ENCODE results near the gene TEX9.
"Not testable (repeated sequence)": the region's sequence is repeated elsewhere in the genome, so short reads cannot be mapped to it uniquely, and the experiment has no call there.

TEX9 gene

GRCh38 chr15:56367156-56367555, 1.9 kb downstream of the TEX9 start:
- no peak for DNase-seq

- DNase-seq = no peak
Measured at GRCh38 chr15:56369234-56369633, 4.0 kb downstream of the TEX9 start.

- no peak for DNase-seq
Measured at GRCh38 chr15:56371495-56372147, 6.4 kb downstream of the TEX9 start.

- DNase-seq = not testable (repeated sequence)
Measured at GRCh38 chr15:56374693-56375092, 9.5 kb downstream of the TEX9 start.

- not testable (repeated sequence) for DNase-seq
Measured at GRCh38 chr15:56377822-56378221, 12.6 kb downstream of the TEX9 start.

GRCh38 chr15:56383010-56383409, 17.8 kb downstream of the TEX9 start:
- no peak for DNase-seq

GRCh38 chr15:56385908-56386307, 20.7 kb downstream of the TEX9 start:
- no peak for DNase-seq

GRCh38 chr15:56390739-56391267, 25.6 kb downstream of the TEX9 start:
- no peak for DNase-seq

- DNase-seq = no peak
Measured at GRCh38 chr15:56393277-56393676, 28.1 kb downstream of the TEX9 start.

- no peak for DNase-seq
Measured at GRCh38 chr15:56394909-56395308, 29.7 kb downstream of the TEX9 start.

- not testable (repeated sequence) for DNase-seq
Measured at GRCh38 chr15:56397325-56397724, 32.1 kb downstream of the TEX9 start.

GRCh38 chr15:56399209-56399608, 34.0 kb downstream of the TEX9 start:
- not testable (repeated sequence) for DNase-seq

GRCh38 chr15:56410721-56411120, 45.5 kb downstream of the TEX9 start:
- no peak for DNase-seq

- DNase-seq = no peak
Measured at GRCh38 chr15:56411122-56411749, 46.0 kb downstream of the TEX9 start.

GRCh38 chr15:56413114-56413733, 48.0 kb downstream of the TEX9 start:
- DNase-seq = not testable (repeated sequence)

GRCh38 chr15:56425276-56425675, 60.0 kb downstream of the TEX9 start:
- no peak for DNase-seq

GRCh38 chr15:56425976-56426375, 60.8 kb downstream of the TEX9 start:
- no peak for DNase-seq

GRCh38 chr15:56428821-56429458, 63.7 kb downstream of the TEX9 start:
- DNase-seq = no peak

GRCh38 chr15:56432304-56432703, 67.1 kb downstream of the TEX9 start:
- no peak for DNase-seq

GRCh38 chr15:56440214-56440770, 75.1 kb downstream of the TEX9 start:
- DNase-seq = no peak

- no peak for DNase-seq
Measured at GRCh38 chr15:56442354-56442753, 77.1 kb downstream of the TEX9 start.

GRCh38 chr15:56445746-56446145, 80.5 kb downstream of the TEX9 start:
- DNase-seq = no peak

- no peak for DNase-seq
Measured at GRCh38 chr15:56454836-56455235, 89.6 kb downstream of the TEX9 start.

All from NCI-H1092 (cell line).